GM12878 (cell line): ENCODE results near the gene NEK7. TPM values are rescaled to one million over a fixed set of nuclear protein-coding genes. Genes with fewer than 3 reads are reported as not detected.

ENCODE experiments used
- ATAC-seq: fragments of 200-7000 bp; cut with Tn5 transposase; 3 replicates; pipeline ENCODE4 v1.9.1; 2020; ENCODE audit warnings: mild to moderate bottlenecking, moderate library complexity
- BruUV-seq: library from RNA; stranded (reverse); fragments of 400-500 nt; replicated peaks from 2 replicates; lab custom pipeline; 2021; lab: Mats Ljungman, UMichigan
- CTCF ChIA-PET: fragments of 300-600 bp; sonication (Branson Sonifier 250); formaldehyde crosslinking; extraction: SDS; loops from one replicate; lab custom pipeline; 2021; ENCODE audit warnings: inconsistent platforms; lab: Yijun Ruan, JAX
- POLR2A ChIA-PET: fragments of 350-600 bp; formaldehyde crosslinking; extraction: SDS; loops from one replicate; lab custom pipeline; 2021; ENCODE audit warnings: inconsistent platforms; lab: Charles Lee
- RAD21 ChIA-PET: fragments of 300-600 bp; sonication (Branson Sonifier 250); formaldehyde crosslinking; loops from one replicate; lab custom pipeline; 2023; ENCODE audit warnings: antibody characterized with exemption; ENCODE audit not compliant: unreplicated experiment; lab: Charles Lee
- SMC1A ChIA-PET: fragments of 300-600 bp; sonication (Branson Sonifier 250); formaldehyde crosslinking; loops from one replicate; lab custom pipeline; 2023; ENCODE audit not compliant: unreplicated experiment, uncharacterized antibody; lab: Charles Lee
- DNase-seq: peaks from one replicate; pipeline ENCODE4 v3.0.0-alpha.2; 2011; ENCODE audit warnings: low read depth, low spot score
- FAIRE-seq: peaks from 3 replicates; lab custom pipeline; 2011; peaks lifted over from hg19 to GRCh38; lab: Jason Lieb, UNC
- H2AFZ ChIP-seq: 2 replicates; pipeline ENCODE4 v1.6.0; 2011; ENCODE audit warnings: low read depth, low read length, control low read depth; ENCODE audit not compliant: control insufficient read depth
- H3K27ac ChIP-seq: 2 replicates; pipeline ENCODE4 v1.5.1; 2011; ENCODE audit warnings: control low read depth; ENCODE audit not compliant: control insufficient read depth, insufficient read depth
- H3K27me3 ChIP-seq, 2 experiments: replicated peaks in 1 of 2; 2 replicates each; pipeline versions ENCODE4 v1.6.0 to v1.6.1; 2011; ENCODE audit warnings: low read length in 1 of 2; ENCODE audit not compliant: control insufficient read depth in 2 of 2, insufficient read depth in 2 of 2
- H3K36me3 ChIP-seq, 2 experiments: 2 replicates each; pipeline ENCODE4 v1.5.1; 2011; ENCODE audit warnings: low read length in 1 of 2; ENCODE audit not compliant: control insufficient read depth in 2 of 2, insufficient read depth in 2 of 2
- H3K4me1 ChIP-seq: 2 replicates; pipeline ENCODE4 v1.6.1; 2011; ENCODE audit warnings: mild to moderate bottlenecking, low read length, moderate library complexity, mixed read lengths; ENCODE audit not compliant: control insufficient read depth, insufficient read depth
- H3K4me2 ChIP-seq: 2 replicates; pipeline ENCODE4 v1.6.0; 2011; ENCODE audit warnings: control low read depth; ENCODE audit not compliant: control insufficient read depth, insufficient read depth
- H3K4me3 ChIP-seq: fragments of 200-600 bp; sonication (generic); 2 replicates; pipeline ENCODE4 v1.5.1; 2016
- H3K79me2 ChIP-seq: 2 replicates; pipeline ENCODE4 v1.6.0; 2011; ENCODE audit warnings: low read length; ENCODE audit not compliant: control insufficient read depth, insufficient read depth
- H3K9ac ChIP-seq: 2 replicates; pipeline ENCODE4 v1.8.0; 2011; ENCODE audit warnings: low read length, control low read depth, mixed read lengths; ENCODE audit not compliant: control insufficient read depth, insufficient read depth
- H3K9me3 ChIP-seq: replicated peaks from 3 replicates; pipeline ENCODE4 v1.5.1; 2011; ENCODE audit warnings: mild to moderate bottlenecking, low read length; ENCODE audit not compliant: control insufficient read depth, insufficient read depth
- H4K20me1 ChIP-seq: 2 replicates; pipeline ENCODE4 v1.6.0; 2011; ENCODE audit not compliant: control insufficient read depth, insufficient read depth
- E2F4 ChIP-seq: IDR thresholded peaks from 2 replicates; pipeline ENCODE4 v1.6.1; 2012; ENCODE audit warnings: low read depth, low read length, improper control_type of control experiment
- EGR1 ChIP-seq, 2 experiments: IDR thresholded peaks; 1 replicate in 1 of 2; 2 replicates in 1 of 2; pipeline ENCODE4 v1.6.1; 2011 to 2012; ENCODE audit warnings: low read depth in 2 of 2, low read length in 2 of 2, borderline replicate concordance in 1 of 2, mild to moderate bottlenecking in 1 of 2, moderate library complexity in 1 of 2
- FOXK2 ChIP-seq: fragments of 450-650 bp; IDR thresholded peaks from 2 replicates; pipeline ENCODE4 v1.6.1; 2017; ENCODE audit warnings: mild to moderate bottlenecking, moderate library complexity
- GABPA ChIP-seq: IDR thresholded peaks from 2 replicates; pipeline ENCODE4 v1.6.1; 2014; ENCODE audit warnings: antibody characterized with exemption, low read depth, mild to moderate bottlenecking, inconsistent platforms
- GATAD2B ChIP-seq: fragments of 450-650 bp; conservative IDR thresholded peaks from 2 replicates; pipeline ENCODE4 v1.6.1; 2017; ENCODE audit warnings: low read depth, mild to moderate bottlenecking, moderate library complexity
- JUNB ChIP-seq: IDR thresholded peaks from 2 replicates; pipeline ENCODE4 v1.6.1; 2016; ENCODE audit warnings: antibody characterized with exemption, mild to moderate bottlenecking
- KAT2A ChIP-seq: conservative IDR thresholded peaks from 2 replicates; pipeline ENCODE4 v1.6.1; 2011; ENCODE audit warnings: low read depth, low read length; ENCODE audit not compliant: control insufficient read depth
- NFYB ChIP-seq: IDR thresholded peaks from 2 replicates; pipeline ENCODE4 v1.6.1; 2011; ENCODE audit warnings: low read depth, mild to moderate bottlenecking, low read length, improper control_type of control experiment, moderate library complexity; ENCODE audit not compliant: insufficient read depth
- NR2C1 ChIP-seq: fragments of 450-650 bp; IDR thresholded peaks from 2 replicates; pipeline ENCODE4 v1.6.1; 2017; ENCODE audit warnings: antibody characterized with exemption, mild to moderate bottlenecking, moderate library complexity
- RELA ChIP-seq: fragments of 450-650 bp; IDR thresholded peaks from 2 replicates; pipeline ENCODE4 v1.8.0; 2014; ENCODE audit warnings: borderline replicate concordance; ENCODE audit not compliant: partially characterized antibody
- WGBS: methylation state at CpG from one replicate; pipeline ENCODE4 v1.1.6; 2016; ENCODE audit warnings: low lambda C conversion rate; ENCODE audit not compliant: insufficient replicate concordance, insufficient coverage; ENCODE audit errors: missing lambda C conversion rate; 5-methylcytosine and 5-hydroxymethylcytosine counted together
- in situ Hi-C: fragments of 300-500 bp; cut with MboI; formaldehyde crosslinking; loops from 9 replicates; pipeline ENCODE4 v1.14.3; 2018; ENCODE audit warnings: mixed read lengths
- intact Hi-C: fragments of 100-400 bp; cut with micrococcal nuclease; formaldehyde crosslinking; loops from one replicate; pipeline ENCODE4 v1.14.2; 2022; ENCODE audit not compliant: unreplicated experiment
- polyA plus RNA-seq, 11 experiments: library from polyadenylated mRNA; depleted of rRNA in 4 of 11; unstranded in 6 of 11; stranded (reverse) in 5 of 11; fragments of >200 nt; fragmentation: Nextera tagmentation in 4 of 11; fragmentation: Illumina TruSeq in 1 of 11; extraction: Ambion mirVana in 4 of 11; extraction: Trizol in 1 of 11; gene quantifications; 1 replicate in 1 of 11; 2 replicates in 10 of 11; pipeline versions ENCODE4 v1.2.1 to v1.2.3, GENCODE V29; 2011 to 2016; ENCODE audit warnings: inconsistent platforms in 2 of 11, missing spikeins in 2 of 11, low read depth in 1 of 11
- total RNA-seq, 4 experiments: library from RNA; depleted of rRNA in 3 of 4; stranded (reverse); fragments of >200 nt in 3 of 4; fragmentation: Illumina TruSeq in 1 of 4; extraction: Trizol in 1 of 4; gene quantifications; 2 replicates each; pipeline versions ENCODE4 v1.2.1 to v1.2.3, GENCODE V29; 2013 to 2021
- TF ChIP-seq, protein P1 (sequence below): fragments of 450-650 bp; conservative IDR thresholded peaks from 2 replicates; pipeline ENCODE4 v1.6.1; 2017; ENCODE audit warnings: mild to moderate bottlenecking, moderate library complexity

NEK7 gene
- total and polyA plus RNA-seq, 10 of the 15 experiments (the other 5 are each of a cell fraction or from before 2014, with no cell fraction given): 9.4 to 77.7 (median 24.0) TPM

DNA sequence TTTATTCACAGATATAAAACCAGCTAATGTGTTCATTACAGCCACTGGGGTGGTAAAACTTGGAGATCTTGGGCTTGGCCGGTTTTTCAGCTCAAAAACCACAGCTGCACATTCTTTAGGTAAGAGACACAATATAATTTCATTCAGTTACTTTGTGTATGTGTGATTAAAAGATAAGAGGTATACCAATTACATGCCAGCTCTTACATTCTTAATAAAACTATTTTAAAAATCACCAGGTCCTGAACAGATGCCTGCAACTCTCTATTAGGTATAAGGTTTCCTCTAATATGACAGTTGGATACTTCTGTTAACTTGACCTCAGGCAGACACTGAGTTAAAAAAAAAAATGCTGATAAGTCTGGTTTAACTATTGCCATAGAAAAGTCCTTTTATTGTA, 122.1 kb downstream of the NEK7 start (continued):
- TF ChIP-seq EGR1 (IDR thresholded peaks at IDR 0.05; ENCODE audit: borderline replicate concordance in 1 of 2, low read depth in 2 of 2, low read length in 2 of 2): no peak

GRCh38 chr1:198280080-198280479, 123.3 kb downstream of the NEK7 start:
- 94% methylated on average over 2 of the region's 2 CpGs for WGBS
- DNase-seq (no peak), ATAC-seq (no peak), FAIRE-seq (no peak)
- Histone ChIP-seq H4K20me1 (no peaks in the 10 kb centered on the region), H2AFZ (no peak overlapping the region), H3K79me2 (no peaks in the 10 kb centered on the region), H3K9me3 (no peaks in the 10 kb centered on the region), H3K27ac (no peak overlapping the region), H3K4me3 (no peak overlapping the region), H3K36me3 (no peaks in the 10 kb centered on the region), H3K4me1 (no peaks in the 10 kb centered on the region), H3K4me2 (no peak overlapping the region), H3K27me3 (no peaks in the 10 kb centered on the region), H3K9ac (no peak overlapping the region)
- BruUV-seq: no TSS peak
- ChIA-PET RAD21 (no interaction called here), CTCF (no interaction called here), POLR2A (no interaction called here), SMC1A (no interaction called here)
- in situ Hi-C loops: no loop called here
- TF ChIP-seq KAT2A (no peak), RELA (no peak), E2F4 (no peak), FOXK2 (no peak), GATAD2B (no peak), GABPA (no peak), NR2C1 (no peak), JUNB (no peak), NFYB (no peak)
- TF ChIP-seq, protein P1, sequence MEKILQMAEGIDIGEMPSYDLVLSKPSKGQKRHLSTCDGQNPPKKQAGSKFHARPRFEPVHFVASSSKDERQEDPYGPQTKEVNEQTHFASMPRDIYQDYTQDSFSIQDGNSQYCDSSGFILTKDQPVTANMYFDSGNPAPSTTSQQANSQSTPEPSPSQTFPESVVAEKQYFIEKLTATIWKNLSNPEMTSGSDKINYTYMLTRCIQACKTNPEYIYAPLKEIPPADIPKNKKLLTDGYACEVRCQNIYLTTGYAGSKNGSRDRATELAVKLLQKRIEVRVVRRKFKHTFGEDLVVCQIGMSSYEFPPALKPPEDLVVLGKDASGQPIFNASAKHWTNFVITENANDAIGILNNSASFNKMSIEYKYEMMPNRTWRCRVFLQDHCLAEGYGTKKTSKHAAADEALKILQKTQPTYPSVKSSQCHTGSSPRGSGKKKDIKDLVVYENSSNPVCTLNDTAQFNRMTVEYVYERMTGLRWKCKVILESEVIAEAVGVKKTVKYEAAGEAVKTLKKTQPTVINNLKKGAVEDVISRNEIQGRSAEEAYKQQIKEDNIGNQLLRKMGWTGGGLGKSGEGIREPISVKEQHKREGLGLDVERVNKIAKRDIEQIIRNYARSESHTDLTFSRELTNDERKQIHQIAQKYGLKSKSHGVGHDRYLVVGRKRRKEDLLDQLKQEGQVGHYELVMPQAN: no peak
- intact Hi-C loops: no loop called here
